Measurements from ENCODE around the gene SDHAF3. TPM values are rescaled to one million over a fixed set of nuclear protein-coding genes. Genes with fewer than 3 reads are reported as not detected.

Gene SDHAF3
- total RNA-seq, 1 experiment from 2014 or later = 9.2 TPM

- Mint-ChIP-seq H3K36me3 (ENCODE audit: insufficient read depth, unreplicated experiment) (no peaks in the 10 kb centered on the region), H3K27ac (ENCODE audit: unreplicated experiment) (no peak overlapping the region), H3K4me1 (ENCODE audit: low read depth, unreplicated experiment) (no peaks in the 10 kb centered on the region), H3K9me3 (ENCODE audit: low read depth, unreplicated experiment) (no peaks in the 10 kb centered on the region), H3K27me3 (ENCODE audit: unreplicated experiment) (peaks cover 14% of the 10 kb centered on the region), H3K4me3 (ENCODE audit: low read depth, unreplicated experiment) (no peak overlapping the region)
- intact Hi-C loops (cut with micrococcal nuclease; ENCODE audit: unreplicated experiment) = no loop called here
- CTCF ChIA-PET = no interaction called here
- no peak for DNase-seq
- BruUV-seq (replicated peaks) = no TSS peak
- TF ChIP-seq, protein P1, sequence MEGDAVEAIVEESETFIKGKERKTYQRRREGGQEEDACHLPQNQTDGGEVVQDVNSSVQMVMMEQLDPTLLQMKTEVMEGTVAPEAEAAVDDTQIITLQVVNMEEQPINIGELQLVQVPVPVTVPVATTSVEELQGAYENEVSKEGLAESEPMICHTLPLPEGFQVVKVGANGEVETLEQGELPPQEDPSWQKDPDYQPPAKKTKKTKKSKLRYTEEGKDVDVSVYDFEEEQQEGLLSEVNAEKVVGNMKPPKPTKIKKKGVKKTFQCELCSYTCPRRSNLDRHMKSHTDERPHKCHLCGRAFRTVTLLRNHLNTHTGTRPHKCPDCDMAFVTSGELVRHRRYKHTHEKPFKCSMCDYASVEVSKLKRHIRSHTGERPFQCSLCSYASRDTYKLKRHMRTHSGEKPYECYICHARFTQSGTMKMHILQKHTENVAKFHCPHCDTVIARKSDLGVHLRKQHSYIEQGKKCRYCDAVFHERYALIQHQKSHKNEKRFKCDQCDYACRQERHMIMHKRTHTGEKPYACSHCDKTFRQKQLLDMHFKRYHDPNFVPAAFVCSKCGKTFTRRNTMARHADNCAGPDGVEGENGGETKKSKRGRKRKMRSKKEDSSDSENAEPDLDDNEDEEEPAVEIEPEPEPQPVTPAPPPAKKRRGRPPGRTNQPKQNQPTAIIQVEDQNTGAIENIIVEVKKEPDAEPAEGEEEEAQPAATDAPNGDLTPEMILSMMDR (IDR thresholded peaks at IDR 0.05; ENCODE audit: unreplicated experiment) = no peak
These were observed 38.2 kb upstream of the SDHAF3 start for GRCh38 chr7:97079300-97079699.

DNA sequence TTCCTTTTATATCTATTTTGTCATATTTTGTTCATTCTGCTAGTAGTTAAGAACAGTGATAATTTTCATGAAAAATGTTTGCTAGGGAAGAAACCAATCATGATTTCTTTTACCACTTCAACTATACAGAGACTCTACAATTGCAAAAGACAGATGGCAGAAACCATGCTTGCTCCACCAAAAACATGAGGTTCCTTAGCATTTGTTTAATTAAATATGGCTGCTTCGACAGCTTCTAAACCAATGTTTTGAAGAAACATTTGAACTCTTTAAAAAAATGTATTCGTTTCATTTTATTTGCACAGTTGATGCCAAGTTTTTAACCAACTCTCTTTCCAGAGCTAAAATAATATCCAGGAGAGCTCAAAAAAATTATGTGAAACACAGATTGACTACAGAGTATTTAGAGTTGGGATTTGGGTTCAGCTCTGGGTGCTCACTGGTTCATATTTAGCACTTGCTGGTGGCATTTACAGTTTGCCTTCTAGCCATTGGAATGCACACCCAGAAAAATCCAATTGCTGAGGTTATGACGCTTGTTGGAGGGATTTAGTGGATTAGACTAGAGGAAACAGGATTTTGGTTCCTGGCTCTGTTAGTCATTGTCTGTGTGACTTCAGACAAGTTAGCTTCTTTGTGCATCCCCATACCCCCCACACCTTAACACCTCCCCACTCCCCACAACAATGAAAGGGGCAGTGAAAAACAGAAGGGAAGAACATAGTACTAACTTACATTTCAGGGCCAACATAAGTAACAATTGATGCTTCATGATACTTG is 35.8 kb upstream of the SDHAF3 start:
- TF ChIP-seq, protein P1 (IDR thresholded peaks at IDR 0.05; ENCODE audit: unreplicated experiment) = no peak
- Mint-ChIP-seq H3K4me3 (ENCODE audit: low read depth, unreplicated experiment) (no peak overlapping the region), H3K9me3 (ENCODE audit: low read depth, unreplicated experiment) (no peaks in the 10 kb centered on the region), H3K27ac (ENCODE audit: unreplicated experiment) (no peak overlapping the region), H3K4me1 (ENCODE audit: low read depth, unreplicated experiment) (no peaks in the 10 kb centered on the region), H3K36me3 (ENCODE audit: insufficient read depth, unreplicated experiment) (no peaks in the 10 kb centered on the region), H3K27me3 (ENCODE audit: unreplicated experiment) (peaks cover 25% of the 10 kb centered on the region)
- DNase-seq = no peak
- no TSS peak for BruUV-seq (replicated peaks)
- CTCF ChIA-PET = no interaction called here
- intact Hi-C loops (cut with micrococcal nuclease; ENCODE audit: unreplicated experiment) = no loop called here

- no peaks in the 10 kb centered on the region for H3K36me3 Mint-ChIP-seq (ENCODE audit: insufficient read depth, unreplicated experiment)
- no peaks in the 10 kb centered on the region for H3K4me1 Mint-ChIP-seq (ENCODE audit: low read depth, unreplicated experiment)
- no peak for DNase-seq
- no TSS peak for BruUV-seq (replicated peaks)
- H3K27ac Mint-ChIP-seq (ENCODE audit: unreplicated experiment) = no peak overlapping the region
- no peak overlapping the region for H3K4me3 Mint-ChIP-seq (ENCODE audit: low read depth, unreplicated experiment)
- H3K27me3 Mint-ChIP-seq (ENCODE audit: unreplicated experiment) = peaks cover 40% of the 10 kb centered on the region
- no peaks in the 10 kb centered on the region for H3K9me3 Mint-ChIP-seq (ENCODE audit: low read depth, unreplicated experiment)
- TF ChIP-seq, protein P1 (IDR thresholded peaks at IDR 0.05; ENCODE audit: unreplicated experiment) = no peak
- CTCF ChIA-PET = no interaction called here
- intact Hi-C loops (cut with micrococcal nuclease; ENCODE audit: unreplicated experiment) = no loop called here
These were observed 29.1 kb upstream of the SDHAF3 start for GRCh38 chr7:97088364-97088763.

DNA sequence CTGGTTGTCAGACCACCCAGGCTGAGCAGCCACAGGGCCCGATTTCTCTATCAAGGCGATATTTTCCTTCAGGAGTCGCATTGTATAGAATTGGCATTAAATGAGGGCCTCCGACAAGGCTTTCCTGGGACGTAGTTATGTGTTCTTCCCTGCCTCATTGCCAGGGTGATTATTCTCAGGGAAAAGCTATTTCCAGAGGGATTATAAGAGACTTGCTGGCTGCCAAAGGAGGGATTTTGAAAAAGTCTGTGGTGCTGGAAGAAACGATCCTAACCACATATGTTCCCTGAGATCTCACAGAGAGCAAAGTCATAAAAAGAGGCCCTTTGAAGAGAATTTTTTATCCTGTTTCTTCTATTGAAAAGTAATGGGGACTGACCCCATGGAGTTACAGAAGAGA is 27.7 kb upstream of the SDHAF3 start:
- H3K9me3 Mint-ChIP-seq (ENCODE audit: low read depth, unreplicated experiment) = no peaks in the 10 kb centered on the region
- no peaks in the 10 kb centered on the region for H3K4me1 Mint-ChIP-seq (ENCODE audit: low read depth, unreplicated experiment)
- H3K36me3 Mint-ChIP-seq (ENCODE audit: insufficient read depth, unreplicated experiment) = no peaks in the 10 kb centered on the region
- CTCF ChIA-PET = no interaction called here
- intact Hi-C loops (cut with micrococcal nuclease; ENCODE audit: unreplicated experiment) = no loop called here
- peaks cover 40% of the 10 kb centered on the region for H3K27me3 Mint-ChIP-seq (ENCODE audit: unreplicated experiment)
- BruUV-seq (replicated peaks) = no TSS peak
- TF ChIP-seq, protein P1 (IDR thresholded peaks at IDR 0.05; ENCODE audit: unreplicated experiment) = no peak
- no peak overlapping the region for H3K27ac Mint-ChIP-seq (ENCODE audit: unreplicated experiment)
- no peak for DNase-seq
- H3K4me3 Mint-ChIP-seq (ENCODE audit: low read depth, unreplicated experiment) = no peak overlapping the region

All from Calu3 (cell line).